ENCODE results near the gene TFIP11.

Gene TFIP11

GRCh38 chr22:26544489-26544888 lies 32.2 kb upstream of the TFIP11 start:
- Histone ChIP-seq H2BK120ac (ENCODE audit: low read depth, low read length) (no peak overlapping the region), H2AFZ (ENCODE audit: low read depth, low read length) (no peak overlapping the region), H2AK5ac (ENCODE audit: low read length, severe bottlenecking) (no peak overlapping the region), H2BK15ac (ENCODE audit: low read depth, poor library complexity, severe bottlenecking) (no peak overlapping the region), H3K4me2 (ENCODE audit: low read length, poor library complexity, severe bottlenecking) (no peak overlapping the region), H3K14ac (ENCODE audit: low read length in 2 of 2) (no peak overlapping the region), H3K23ac (ENCODE audit: low read length in 2 of 2) (no peak overlapping the region), H4K8ac (ENCODE audit: low read length) (no peak overlapping the region), H3K9ac (ENCODE audit: low read length) (no peak overlapping the region), H3K27ac (ENCODE audit: low read length, poor library complexity, severe bottlenecking) (no peak overlapping the region), H3K36me3 (ENCODE audit: control insufficient read depth in 1 of 2, insufficient read depth in 2 of 2, low read depth in 1 of 2, low read length in 2 of 2) (peaks cover 14 to 32% of the 10 kb centered on the region in 2 experiments), H3K18ac (ENCODE audit: low read depth in 1 of 2, low read length in 2 of 2) (no peak overlapping the region), H2BK12ac (ENCODE audit: low read length in 2 of 2) (no peak overlapping the region), H3K27me3 (ENCODE audit: control insufficient read depth in 1 of 2, insufficient read depth in 1 of 2, low read length in 2 of 2) (no peaks in the 10 kb centered on the region), H3K4me1 (ENCODE audit: control insufficient read depth, insufficient read depth, low read depth, low read length) (peaks cover 3% of the 10 kb centered on the region), H3K4ac (ENCODE audit: low read depth in 1 of 2, low read length in 2 of 2) (no peak overlapping the region), H2BK5ac (ENCODE audit: low read depth, low read length, poor library complexity, severe bottlenecking) (no peak overlapping the region), H3K9me3 (ENCODE audit: control insufficient read depth, low read length) (no peaks in the 10 kb centered on the region), H3K4me3 (ENCODE audit: insufficient read depth in 1 of 2, low read depth in 1 of 2, low read length in 2 of 2) (no peak overlapping the region), H4K91ac (ENCODE audit: low read length) (no peak overlapping the region), H3K79me1 (replicated peaks; ENCODE audit: low read length, poor library complexity, severe bottlenecking) (peaks cover 30% of the 10 kb centered on the region)
- WGBS: 92% methylated on average over 1 of the region's 1 CpG
- no peak for DNase-seq

GRCh38 chr22:26542831-26543230 lies 30.6 kb upstream of the TFIP11 start:
- Histone ChIP-seq H3K4me3 (ENCODE audit: insufficient read depth in 1 of 2, low read depth in 1 of 2, low read length in 2 of 2) (no peak overlapping the region), H2AFZ (ENCODE audit: low read depth, low read length) (no peak overlapping the region), H4K91ac (ENCODE audit: low read length) (no peak overlapping the region), H2BK120ac (ENCODE audit: low read depth, low read length) (no peak overlapping the region), H3K36me3 (ENCODE audit: control insufficient read depth in 1 of 2, insufficient read depth in 2 of 2, low read depth in 1 of 2, low read length in 2 of 2) (peaks cover 25 to 32% of the 10 kb centered on the region in 2 experiments), H3K9ac (ENCODE audit: low read length) (no peak overlapping the region), H3K4me1 (ENCODE audit: control insufficient read depth, insufficient read depth, low read depth, low read length) (peaks cover 3% of the 10 kb centered on the region), H2BK15ac (ENCODE audit: low read depth, poor library complexity, severe bottlenecking) (no peak overlapping the region), H3K4ac (ENCODE audit: low read depth in 1 of 2, low read length in 2 of 2) (no peak overlapping the region), H3K79me1 (replicated peaks; ENCODE audit: low read length, poor library complexity, severe bottlenecking) (peaks cover 27% of the 10 kb centered on the region), H3K14ac (ENCODE audit: low read length in 2 of 2) (no peak overlapping the region), H3K9me3 (ENCODE audit: control insufficient read depth, low read length) (no peaks in the 10 kb centered on the region), H2AK5ac (ENCODE audit: low read length, severe bottlenecking) (no peak overlapping the region), H3K4me2 (ENCODE audit: low read length, poor library complexity, severe bottlenecking) (no peak overlapping the region), H2BK5ac (ENCODE audit: low read depth, low read length, poor library complexity, severe bottlenecking) (no peak overlapping the region), H4K8ac (ENCODE audit: low read length) (no peak overlapping the region), H3K23ac (ENCODE audit: low read length in 2 of 2) (no peak overlapping the region), H3K27ac (ENCODE audit: low read length, poor library complexity, severe bottlenecking) (no peak overlapping the region), H3K18ac (ENCODE audit: low read depth in 1 of 2, low read length in 2 of 2) (no peak overlapping the region), H3K27me3 (ENCODE audit: control insufficient read depth in 1 of 2, insufficient read depth in 1 of 2, low read length in 2 of 2) (no peaks in the 10 kb centered on the region), H2BK12ac (ENCODE audit: low read length in 2 of 2) (no peak overlapping the region)
- 80% methylated on average over 3 of the region's 3 CpGs for WGBS
- no peak for DNase-seq

- H3K4me1 ChIP-seq (ENCODE audit: control insufficient read depth, insufficient read depth, low read depth, low read length): peaks cover 3% of the 10 kb centered on the region
- 97% methylated on average over 47 of the region's 47 CpGs for WGBS
- no peak overlapping the region for H3K4me2 ChIP-seq (ENCODE audit: low read length, poor library complexity, severe bottlenecking)
- H2BK5ac ChIP-seq (ENCODE audit: low read depth, low read length, poor library complexity, severe bottlenecking): no peak overlapping the region
- H3K36me3 ChIP-seq (ENCODE audit: control insufficient read depth in 1 of 2, insufficient read depth in 2 of 2, low read depth in 1 of 2, low read length in 2 of 2): peaks cover 33 to 36% of the 10 kb centered on the region in 2 experiments
- no peak overlapping the region for H2BK12ac ChIP-seq (ENCODE audit: low read length in 2 of 2)
- H3K23ac ChIP-seq (ENCODE audit: low read length in 2 of 2): no peak overlapping the region
- no peak overlapping the region for H2BK120ac ChIP-seq (ENCODE audit: low read depth, low read length)
- no peaks in the 10 kb centered on the region for H3K27me3 ChIP-seq (ENCODE audit: control insufficient read depth in 1 of 2, insufficient read depth in 1 of 2, low read length in 2 of 2)
- no peak overlapping the region for H3K27ac ChIP-seq (ENCODE audit: low read length, poor library complexity, severe bottlenecking)
- H2AK5ac ChIP-seq (ENCODE audit: low read length, severe bottlenecking): no peak overlapping the region
- no peak overlapping the region for H3K4ac ChIP-seq (ENCODE audit: low read depth in 1 of 2, low read length in 2 of 2)
- no peak overlapping the region for H2AFZ ChIP-seq (ENCODE audit: low read depth, low read length)
- no peak overlapping the region for H3K14ac ChIP-seq (ENCODE audit: low read length in 2 of 2)
- H3K79me1 ChIP-seq (replicated peaks; ENCODE audit: low read length, poor library complexity, severe bottlenecking): peaks cover 27% of the 10 kb centered on the region
- H3K4me3 ChIP-seq (ENCODE audit: insufficient read depth in 1 of 2, low read depth in 1 of 2, low read length in 2 of 2): no peak overlapping the region
- H2BK15ac ChIP-seq (ENCODE audit: low read depth, poor library complexity, severe bottlenecking): no peak overlapping the region
- H4K8ac ChIP-seq (ENCODE audit: low read length): no peak overlapping the region
- no peak overlapping the region for H3K9ac ChIP-seq (ENCODE audit: low read length)
- H3K18ac ChIP-seq (ENCODE audit: low read depth in 1 of 2, low read length in 2 of 2): no peak overlapping the region
- H3K9me3 ChIP-seq (ENCODE audit: control insufficient read depth, low read length): no peaks in the 10 kb centered on the region
- DNase-seq: no peak
- peak overlapping the region; percentile 45 for H4K91ac ChIP-seq (ENCODE audit: low read length)
Observed at GRCh38 chr22:26541167-26541819, 29.0 kb upstream of the TFIP11 start.

- Histone ChIP-seq H3K9ac (ENCODE audit: low read length) (no peak overlapping the region), H2BK5ac (ENCODE audit: low read depth, low read length, poor library complexity, severe bottlenecking) (no peak overlapping the region), H2AK5ac (ENCODE audit: low read length, severe bottlenecking) (no peak overlapping the region), H3K4ac (ENCODE audit: low read depth in 1 of 2, low read length in 2 of 2) (no peak overlapping the region), H3K4me1 (ENCODE audit: control insufficient read depth, insufficient read depth, low read depth, low read length) (peaks cover 3% of the 10 kb centered on the region), H3K9me3 (ENCODE audit: control insufficient read depth, low read length) (no peaks in the 10 kb centered on the region), H3K36me3 (ENCODE audit: control insufficient read depth in 1 of 2, insufficient read depth in 2 of 2, low read depth in 1 of 2, low read length in 2 of 2) (peaks cover 38 to 39% of the 10 kb centered on the region in 2 experiments), H3K14ac (ENCODE audit: low read length in 2 of 2) (no peak overlapping the region), H3K18ac (ENCODE audit: low read depth in 1 of 2, low read length in 2 of 2) (no peak overlapping the region), H3K4me2 (ENCODE audit: low read length, poor library complexity, severe bottlenecking) (no peak overlapping the region), H3K27ac (ENCODE audit: low read length, poor library complexity, severe bottlenecking) (no peak overlapping the region), H3K4me3 (ENCODE audit: insufficient read depth in 1 of 2, low read depth in 1 of 2, low read length in 2 of 2) (no peak overlapping the region), H2BK120ac (ENCODE audit: low read depth, low read length) (no peak overlapping the region), H2BK15ac (ENCODE audit: low read depth, poor library complexity, severe bottlenecking) (no peak overlapping the region), H2AFZ (ENCODE audit: low read depth, low read length) (no peak overlapping the region), H3K27me3 (ENCODE audit: control insufficient read depth in 1 of 2, insufficient read depth in 1 of 2, low read length in 2 of 2) (no peaks in the 10 kb centered on the region), H4K8ac (ENCODE audit: low read length) (no peak overlapping the region), H3K79me1 (replicated peaks; ENCODE audit: low read length, poor library complexity, severe bottlenecking) (peaks cover 22% of the 10 kb centered on the region), H4K91ac (ENCODE audit: low read length) (no peak overlapping the region), H3K23ac (ENCODE audit: low read length in 2 of 2) (no peak overlapping the region), H2BK12ac (ENCODE audit: low read length in 2 of 2) (no peak overlapping the region)
- no peak for DNase-seq
- whole genome bisulfite sequencing: 92% methylated on average over 2 of the region's 2 CpGs
Observed at GRCh38 chr22:26540119-26540518, 27.8 kb upstream of the TFIP11 start.
